T-cell (primary cell): ENCODE results near the gene RBM33. TPM values are rescaled to one million over a fixed set of nuclear protein-coding genes. Genes with fewer than 3 reads are reported as not detected.
"Not testable (repeated sequence)": the region's sequence is repeated elsewhere in the genome, so short reads cannot be mapped to it uniquely, and the experiment has no call there.

Source experiments
- ATAC-seq, 4 experiments: fragments of 200-7000 bp in 3 of 4; fragments of 150-1000 bp in 1 of 4; cut with Tn5 transposase; replicated peaks in 1 of 4; 1 replicate in 3 of 4; 2 replicates in 1 of 4; pipeline ENCODE4 v1.10.0; 2021; ENCODE audit warnings: moderate library complexity in 3 of 4, mild to moderate bottlenecking in 2 of 4, moderate number of reproducible peaks in 1 of 4
- CTCF ChIA-PET, 2 donors: fragments of 300-600 bp; sonication (Branson Sonifier 250); formaldehyde crosslinking; loops; one replicate each; lab custom pipeline; 2022; ENCODE audit warnings: antibody characterized with exemption in 2 of 2; lab: Charles Lee
- POLR2A ChIA-PET, 2 donors: fragments of 300-600 bp; sonication (Branson Sonifier 250); formaldehyde crosslinking; loops; one replicate each; lab custom pipeline; 2022; ENCODE audit warnings: antibody characterized with exemption in 2 of 2; lab: Charles Lee
- DNase-seq, 35 experiments: peaks; one replicate each; pipeline versions ENCODE4 v3.0.0 to v3.0.0-alpha.2; 2013 to 2023
- H3K27ac ChIP-seq: one replicate; pipeline ENCODE4 v1.5.1; 2013; ENCODE audit warnings: low read length
- H3K27me3 ChIP-seq, 2 experiments: replicated peaks in 1 of 2; 1 replicate in 1 of 2; 2 replicates in 1 of 2; pipeline versions ENCODE4 v1.6.1 to v1.7.0; 2013; ENCODE audit warnings: low read length in 1 of 2, mixed read lengths in 1 of 2; ENCODE audit not compliant: control insufficient read depth in 2 of 2, insufficient read depth in 2 of 2; ENCODE audit errors: extremely low read depth in 1 of 2
- H3K36me3 ChIP-seq, 2 donors: 1 replicate in 1 of 2; 2 replicates in 1 of 2; pipeline versions ENCODE4 v1.6.1 to v1.7.0; 2013; ENCODE audit warnings: low read length in 1 of 2; ENCODE audit not compliant: control insufficient read depth in 2 of 2, insufficient read depth in 1 of 2; ENCODE audit errors: extremely low read depth in 1 of 2
- H3K4me1 ChIP-seq, 2 experiments: 1 replicate in 1 of 2; 2 replicates in 1 of 2; pipeline versions ENCODE4 v1.6.1 to v1.7.0; 2013; ENCODE audit warnings: low read length in 2 of 2, mixed read lengths in 1 of 2; ENCODE audit not compliant: insufficient read depth in 2 of 2, control insufficient read depth in 1 of 2; ENCODE audit errors: extremely low read depth in 1 of 2
- H3K4me3 ChIP-seq, 2 donors: 1 replicate in 1 of 2; 2 replicates in 1 of 2; pipeline versions ENCODE4 v1.5.1 to v1.7.0; 2013; ENCODE audit warnings: mild to moderate bottlenecking in 2 of 2, low read length in 1 of 2, moderate library complexity in 1 of 2; ENCODE audit not compliant: control insufficient read depth in 1 of 2; ENCODE audit errors: extremely low read depth in 1 of 2
- H3K9me3 ChIP-seq: 2 replicates; pipeline ENCODE4 v1.7.0; 2013
- H3K27ac Mint-ChIP-seq, 2 donors: one replicate each; pipeline ENCODE4 v1.8.0; 2020 to 2021; ENCODE audit warnings: mild to moderate bottlenecking in 2 of 2, mixed read lengths in 2 of 2
- H3K27me3 Mint-ChIP-seq, 2 donors: one replicate each; pipeline ENCODE4 v1.8.0; 2021 to 2022; ENCODE audit warnings: mixed read lengths in 2 of 2
- H3K36me3 Mint-ChIP-seq: one replicate; pipeline ENCODE4 v1.8.0; 2021; ENCODE audit warnings: mixed read lengths
- H3K4me1 Mint-ChIP-seq, 3 donors: one replicate each; pipeline ENCODE4 v1.8.0; 2020 to 2022; ENCODE audit warnings: mixed read lengths in 3 of 3, mild to moderate bottlenecking in 1 of 3
- H3K4me3 Mint-ChIP-seq, 3 donors: one replicate each; pipeline ENCODE4 v1.8.0; 2020 to 2022; ENCODE audit warnings: mild to moderate bottlenecking in 3 of 3, mixed read lengths in 3 of 3, moderate library complexity in 3 of 3
- H3K9me3 Mint-ChIP-seq, 3 donors: one replicate each; pipeline ENCODE4 v1.8.0; 2020 to 2022; ENCODE audit warnings: mixed read lengths in 3 of 3
- WGBS: methylation state at CpG from one replicate; pipeline ENCODE4 v1.1.5; 2013; ENCODE audit warnings: missing lambda C conversion rate; ENCODE audit not compliant: insufficient coverage; 5-methylcytosine and 5-hydroxymethylcytosine counted together
- total RNA-seq, 35 experiments: library from RNA in 6 of 35; stranded (reverse) in 6 of 35; fragments of 120-200 nt in 1 of 35; gene quantifications; one replicate each; pipeline versions ENCODE4 v1.2.1 to v1.2.4 and lab custom pipeline; 2013 to 2026

RBM33 gene
- total RNA-seq, 5 donors from 2014 or later (not counting 1 experiment from before 2014, with no cell fraction given): 157 to 180 (median 170) TPM

DNA sequence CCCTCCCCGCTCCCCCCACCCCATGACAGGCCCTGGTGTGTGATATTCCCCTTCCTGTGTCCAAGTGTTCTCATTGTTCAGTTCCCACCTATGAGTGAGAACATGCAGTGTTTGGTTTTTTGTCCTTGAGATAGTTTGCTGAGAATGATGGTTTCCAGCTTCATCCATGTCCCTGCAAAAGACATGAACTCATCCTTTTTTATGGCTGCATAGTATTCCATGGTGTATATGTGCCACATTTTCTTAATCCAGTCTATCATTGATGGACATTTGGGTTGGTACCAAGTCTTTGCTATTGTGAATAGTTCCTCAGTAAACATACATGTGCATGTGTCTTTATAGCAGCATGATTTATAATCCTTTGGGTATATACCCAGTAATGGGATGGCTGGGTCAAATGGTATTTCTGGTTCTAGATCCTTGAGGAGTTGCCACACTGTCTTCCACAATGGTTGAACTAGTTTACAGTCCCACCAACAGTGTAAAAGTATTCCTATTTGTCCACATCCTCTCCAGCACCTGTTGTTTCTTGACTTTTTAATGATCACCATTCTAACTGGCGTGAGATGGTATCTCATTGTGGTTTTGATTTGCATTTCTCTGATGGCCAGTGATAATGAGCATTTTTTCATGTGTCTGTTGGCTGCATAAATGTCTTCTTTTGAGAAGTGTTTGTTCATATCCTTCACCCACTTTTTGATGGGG lies 42.3 kb downstream of the RBM33 start:
- H3K27me3 ChIP-seq, POLR2A ChIA-PET, H3K27ac ChIP-seq, H3K27me3 Mint-ChIP-seq, H3K4me1 ChIP-seq, H3K9me3 Mint-ChIP-seq, H3K4me3 ChIP-seq, H3K9me3 ChIP-seq, DNase-seq, H3K27ac Mint-ChIP-seq, ATAC-seq: not testable (repeated sequence)
- Mint-ChIP-seq H3K4me3 (peak overlapping the region in 1 of 3 donors; percentile 2), H3K4me1 (peaks cover 79 to 88% (median 85%) of the 10 kb centered on the region in 3 donors), H3K36me3 (peaks cover 80% of the 10 kb centered on the region)
- peaks cover 8 to 16% of the 10 kb centered on the region in 2 donors for H3K36me3 ChIP-seq
- CTCF ChIA-PET: interaction anchor here in 1 of 2 donors (0.5 kb wide), 1 partner anchor 43 kb away, joined by 5 read pairs; no protein-coding TSS in a partner anchor
- whole genome bisulfite sequencing: no CpG with 5 or more reads among the region's 2 CpGs

GRCh38 chr7:155688237-155688636 lies 43.8 kb downstream of the RBM33 start:
- H3K27ac Mint-ChIP-seq, H3K27me3 Mint-ChIP-seq, POLR2A ChIA-PET, H3K27ac ChIP-seq, H3K27me3 ChIP-seq, H3K9me3 ChIP-seq, H3K4me3 ChIP-seq, CTCF ChIA-PET, H3K9me3 Mint-ChIP-seq, ATAC-seq, DNase-seq: not testable (repeated sequence)
- Mint-ChIP-seq H3K4me1 (peaks cover 84 to 91% (median 87%) of the 10 kb centered on the region in 3 donors), H3K36me3 (peaks cover 72% of the 10 kb centered on the region), H3K4me3 (peak overlapping the region in 1 of 3 donors; percentile 2)
- Histone ChIP-seq H3K4me1 (peaks cover 14% of the 10 kb centered on the region in 2 experiments), H3K36me3 (peaks cover 8 to 10% of the 10 kb centered on the region in 2 donors)
- WGBS: no CpG with 5 or more reads among the region's 2 CpGs

DNA sequence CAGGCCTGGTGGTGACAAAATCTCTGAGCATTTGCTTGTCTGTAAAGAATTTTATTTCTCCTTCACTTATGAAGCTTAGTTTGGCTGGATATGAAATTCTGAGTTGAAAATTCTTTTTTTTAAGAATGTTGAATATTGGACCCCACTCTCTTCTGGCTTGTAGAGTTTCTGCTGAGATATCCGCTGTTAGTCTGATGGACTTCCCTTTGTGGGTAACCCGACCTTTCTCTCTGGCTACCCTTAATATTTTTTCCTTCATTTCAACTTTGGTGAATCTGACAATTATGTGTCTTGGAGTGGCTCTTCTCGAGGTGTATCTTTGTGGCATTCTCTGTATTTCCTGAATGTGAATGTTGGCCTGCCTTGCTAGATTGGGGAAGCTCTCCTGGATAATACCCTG lies 46.2 kb downstream of the RBM33 start:
- H3K27ac Mint-ChIP-seq, CTCF ChIA-PET: not testable (repeated sequence)
- H3K4me1 Mint-ChIP-seq: peaks cover 79 to 87% (median 83%) of the 10 kb centered on the region in 3 donors

GRCh38 chr7:155692317-155692716 lies 47.9 kb downstream of the RBM33 start:
- Mint-ChIP-seq H3K27me3 (no peaks in the 10 kb centered on the region), H3K4me1 (peaks cover 89 to 94% (median 91%) of the 10 kb centered on the region in 3 donors), H3K27ac (no peak overlapping the region), H3K9me3 (no peaks in the 10 kb centered on the region), H3K36me3 (peaks cover 42% of the 10 kb centered on the region), H3K4me3 (no peak overlapping the region)
- Histone ChIP-seq H3K4me1 (peaks cover 8 to 10% of the 10 kb centered on the region in 2 experiments), H3K36me3 (peaks cover 0 to 3% of the 10 kb centered on the region in 2 donors), H3K27me3 (no peaks in the 10 kb centered on the region), H3K9me3 (no peaks in the 10 kb centered on the region), H3K27ac (no peak overlapping the region), H3K4me3 (no peak overlapping the region)
- DNase-seq (peak in 1 of 35 experiments; percentile 10), ATAC-seq (peak in 3 of 4 experiments; percentile 42 to 61 (median 53))
- POLR2A ChIA-PET: no interaction called here
- 100% methylated on average over 2 of the region's 5 CpGs for WGBS
- CTCF ChIA-PET: interaction anchor here in 1 of 2 donors (0.9 to 1.4 kb wide), 2 partner anchors 75 to 93 kb away, joined by 3 to 7 read pairs; no protein-coding TSS in a partner anchor

More for the DNA sequence above, 46.2 kb downstream of the RBM33 start:
- H3K27ac ChIP-seq, POLR2A ChIA-PET, H3K4me3 ChIP-seq, H3K27me3 ChIP-seq, ATAC-seq, H3K36me3 ChIP-seq, DNase-seq, H3K9me3 Mint-ChIP-seq, H3K9me3 ChIP-seq, H3K27me3 Mint-ChIP-seq: not testable (repeated sequence)
- Mint-ChIP-seq H3K36me3 (peaks cover 54% of the 10 kb centered on the region), H3K4me3 (peak overlapping the region in 1 of 3 donors; percentile 20)
- no CpG with 5 or more reads among the region's 3 CpGs for WGBS
- peaks cover 8 to 10% of the 10 kb centered on the region in 2 experiments for H3K4me1 ChIP-seq

DNA sequence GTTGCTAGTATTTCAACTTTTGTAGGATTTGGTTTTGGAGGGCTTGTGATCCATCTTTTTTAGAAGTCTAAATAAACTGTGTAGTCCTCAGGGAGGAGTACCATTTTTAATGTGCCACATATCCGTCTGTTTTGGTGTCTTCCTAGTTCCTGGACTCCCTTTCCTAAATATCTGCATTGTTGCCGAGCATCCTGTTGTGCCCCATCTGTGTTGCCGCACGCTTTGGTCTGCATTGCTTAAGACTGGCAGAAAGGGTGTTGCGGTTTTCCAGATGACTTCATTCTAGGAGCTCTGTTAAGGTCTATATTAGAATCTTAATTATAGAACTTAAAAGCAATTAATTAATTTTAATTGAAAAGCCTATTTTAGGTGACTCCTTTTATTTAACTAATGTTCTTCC lies 49.4 kb downstream of the RBM33 start:
- ChIA-PET CTCF (interaction anchor here in 1 of 2 donors (1.4 kb wide), 1 partner anchor 95 kb away, joined by 7 read pairs; no protein-coding TSS in a partner anchor), POLR2A (interaction anchor here in 1 of 2 donors (0.6 to 0.7 kb wide), 2 partner anchors 21 to 45 kb away, joined by 5 to 7 read pairs; no protein-coding TSS in a partner anchor)
- Mint-ChIP-seq H3K36me3 (peaks cover 30% of the 10 kb centered on the region), H3K27me3 (no peaks in the 10 kb centered on the region), H3K9me3 (no peaks in the 10 kb centered on the region), H3K27ac (no peak overlapping the region), H3K4me1 (peaks cover 86 to 95% (median 91%) of the 10 kb centered on the region in 3 donors), H3K4me3 (no peak overlapping the region)
- WGBS: 100% methylated on average over 1 of the region's 5 CpGs
- ATAC-seq: no peak
- no peak overlapping the region for H3K27ac ChIP-seq
- peaks cover 8 to 10% of the 10 kb centered on the region in 2 experiments for H3K4me1 ChIP-seq
- no peak overlapping the region for H3K4me3 ChIP-seq
- no peak for DNase-seq
- no peaks in the 10 kb centered on the region for H3K27me3 ChIP-seq
- H3K36me3 ChIP-seq: peaks cover 0 to 3% of the 10 kb centered on the region in 2 donors
- H3K9me3 ChIP-seq: no peaks in the 10 kb centered on the region

GRCh38 chr7:155694851-155695250 lies 50.4 kb downstream of the RBM33 start:
- POLR2A ChIA-PET: no interaction called here
- H3K27ac ChIP-seq: no peak overlapping the region
- Mint-ChIP-seq H3K4me1 (peaks cover 85 to 95% (median 90%) of the 10 kb centered on the region in 3 donors), H3K9me3 (no peaks in the 10 kb centered on the region), H3K4me3 (no peak overlapping the region), H3K27me3 (no peaks in the 10 kb centered on the region), H3K36me3 (peaks cover 24% of the 10 kb centered on the region), H3K27ac (peak overlapping the region in 1 of 2 donors; percentile 70)
- peaks cover 8 to 10% of the 10 kb centered on the region in 2 experiments for H3K4me1 ChIP-seq
- no CpG with 5 or more reads among the region's 5 CpGs for WGBS
- no peaks in the 10 kb centered on the region for H3K9me3 ChIP-seq
- DNase-seq (no peak), ATAC-seq (no peak)
- peaks cover 0 to 3% of the 10 kb centered on the region in 2 donors for H3K36me3 ChIP-seq
- CTCF ChIA-PET: no interaction called here
- no peaks in the 10 kb centered on the region for H3K27me3 ChIP-seq
- no peak overlapping the region for H3K4me3 ChIP-seq
